HCT116 (cell line): Measurements from ENCODE around the gene HDAC2. TPM values are rescaled to one million over a fixed set of nuclear protein-coding genes. Genes with fewer than 3 reads are reported as not detected.

Experiments
- ATAC-seq: fragments of 200-7000 bp; cut with Tn5 transposase; 2 replicates; pipeline ENCODE4 v1.9.1; 2020; ENCODE audit warnings: mild to moderate bottlenecking, moderate library complexity
- BruUV-seq: library from RNA; stranded (reverse); fragments of 400-500 nt; replicated peaks from 2 replicates; lab custom pipeline; 2021; lab: Mats Ljungman, UMichigan
- CTCF ChIA-PET: fragments of 300-600 bp; sonication (Branson Sonifier 250); formaldehyde crosslinking; loops from one replicate; lab custom pipeline; 2021; ENCODE audit warnings: antibody characterized with exemption; lab: Charles Lee
- POLR2A ChIA-PET: fragments of 300-600, 350-600 bp; sonication (Branson Sonifier 250); formaldehyde crosslinking; loops from one replicate; lab custom pipeline; 2021; ENCODE audit warnings: antibody characterized with exemption; lab: Charles Lee
- RAD21 ChIA-PET, 2 experiments: fragments of 300-600 bp; sonication (Branson Sonifier 250); formaldehyde crosslinking; loops; one replicate each; lab custom pipeline; 2023; ENCODE audit warnings: low total read pairs in 2 of 2; ENCODE audit not compliant: uncharacterized antibody in 2 of 2, unreplicated experiment in 2 of 2, low non-redundant PET in 1 of 2; lab: Charles Lee
- DNase-seq: peaks from one replicate; pipeline ENCODE4 v3.0.0-alpha.2; 2010; ENCODE audit warnings: low read depth, low spot score
- H2AFZ ChIP-seq: fragments of 200-600 bp; shearing (Covaris generic), sonication (generic); 2 replicates; pipeline ENCODE4 v1.6.1; 2017; ENCODE audit warnings: low read depth, mixed run types, mixed read lengths, antibody characterized with exemption, low read length; ENCODE audit not compliant: poor library complexity, severe bottlenecking
- H3K27ac ChIP-seq: 2 replicates; pipeline ENCODE4 v1.5.1; 2012; ENCODE audit warnings: low read depth, low read length
- H3K27me3 ChIP-seq: fragments of 200-600 bp; sonication (generic); 2 replicates; pipeline ENCODE4 v1.6.1; 2016; ENCODE audit warnings: mixed run types, low read length, mixed read lengths; ENCODE audit not compliant: insufficient read depth
- H3K36me3 ChIP-seq, 2 experiments: fragments of 200-500 bp in 1 of 2; fragments of 200-600 bp in 1 of 2; sonication (Bioruptor generic) in 1 of 2; sonication (generic) in 1 of 2; 2 replicates each; pipeline versions ENCODE4 v1.5.1 to v1.6.1; 2014 to 2016; ENCODE audit warnings: low read length in 2 of 2, inconsistent platforms in 1 of 2, mixed read lengths in 1 of 2, mixed run types in 1 of 2; ENCODE audit not compliant: insufficient read depth in 2 of 2, control insufficient read depth in 1 of 2
- H3K4me1 ChIP-seq, 2 experiments: fragments of 200-600 bp in 1 of 2; sonication (generic) in 1 of 2; 2 replicates each; pipeline versions ENCODE4 v1.5.1 to v1.6.1; 2012 to 2017; ENCODE audit warnings: low read length in 2 of 2, inconsistent platforms in 1 of 2, mild to moderate bottlenecking in 1 of 2, mixed read lengths in 1 of 2, mixed run types in 1 of 2, moderate library complexity in 1 of 2; ENCODE audit not compliant: insufficient read depth in 2 of 2, control insufficient read depth in 1 of 2
- H3K4me2 ChIP-seq: fragments of 200-600 bp; sonication (generic); 2 replicates; pipeline ENCODE4 v1.6.1; 2017; ENCODE audit warnings: mixed run types, low read length, mixed read lengths
- H3K4me3 ChIP-seq, 2 experiments: fragments of 200-600 bp in 1 of 2; sonication (generic) in 1 of 2; replicated peaks in 1 of 2; 2 replicates each; pipeline ENCODE4 v1.5.1; 2011 to 2016; ENCODE audit warnings: low read length in 2 of 2, control low read depth in 1 of 2, low read depth in 1 of 2, mild to moderate bottlenecking in 1 of 2, mixed read lengths in 1 of 2, mixed run types in 1 of 2
- H3K79me2 ChIP-seq: fragments of 200-600 bp; sonication (generic); 2 replicates; pipeline ENCODE4 v1.6.1; 2017; ENCODE audit warnings: mild to moderate bottlenecking, mixed run types, low read length, moderate library complexity, mixed read lengths; ENCODE audit not compliant: insufficient read depth
- H3K9ac ChIP-seq: fragments of 200-600 bp; sonication (generic); 2 replicates; pipeline ENCODE4 v1.6.1; 2016; ENCODE audit warnings: low read length, mixed read lengths
- H3K9me2 ChIP-seq: fragments of 200-600 bp; sonication (generic), shearing (Covaris generic); 2 replicates; pipeline ENCODE4 v1.6.1; 2017; ENCODE audit warnings: mixed run types, mild to moderate bottlenecking, moderate library complexity; ENCODE audit not compliant: insufficient read depth
- H3K9me3 ChIP-seq, 2 experiments: fragments of 200-500 bp in 1 of 2; fragments of 200-600 bp in 1 of 2; sonication (Bioruptor generic) in 1 of 2; sonication (generic) in 1 of 2; 2 replicates each; pipeline ENCODE4 v1.6.1; 2014 to 2017; ENCODE audit warnings: low read length in 2 of 2, mixed read lengths in 2 of 2, inconsistent platforms in 1 of 2, low read depth in 1 of 2, mild to moderate bottlenecking in 1 of 2, mixed run types in 1 of 2, moderate library complexity in 1 of 2; ENCODE audit not compliant: control insufficient read depth in 1 of 2, insufficient read depth in 1 of 2
- H4K20me1 ChIP-seq: fragments of 200-600 bp; sonication (generic), shearing (Covaris generic); 2 replicates; pipeline ENCODE4 v1.6.1; 2017; ENCODE audit warnings: mixed run types, mild to moderate bottlenecking, moderate library complexity; ENCODE audit not compliant: insufficient read depth
- CEBPB ChIP-seq: IDR thresholded peaks from 2 replicates; pipeline ENCODE4 v1.6.1; 2012; ENCODE audit warnings: low read depth
- EGR1 ChIP-seq: IDR thresholded peaks from 2 replicates; pipeline ENCODE4 v1.6.1; 2012; ENCODE audit warnings: low read depth
- SP1 ChIP-seq: IDR thresholded peaks from 2 replicates; pipeline ENCODE4 v1.6.1; 2012; ENCODE audit warnings: low read depth
- intact Hi-C: fragments of 100-400 bp; cut with micrococcal nuclease; formaldehyde crosslinking; loops from 2 replicates; pipeline ENCODE4 v1.10.0; 2022
- total RNA-seq: library from RNA; stranded (reverse); gene quantifications from one replicate; pipeline ENCODE4 v1.2.1, GENCODE V29; 2021; ENCODE audit not compliant: unreplicated experiment
- TF ChIP-seq, protein P1 (sequence below), 3 experiments: fragments of 200-600 bp in 1 of 3; sonication (generic) in 1 of 3; IDR thresholded peaks in 2 of 3; conservative IDR thresholded peaks in 1 of 3; 2 replicates each; pipeline ENCODE4 v1.5.1; 2012 to 2017; ENCODE audit warnings: low read depth in 2 of 3, low read length in 2 of 3, antibody characterized with exemption in 1 of 3, borderline replicate concordance in 1 of 3, control low read depth in 1 of 3, mild to moderate bottlenecking in 1 of 3, mixed read lengths in 1 of 3, mixed run types in 1 of 3, moderate library complexity in 1 of 3; ENCODE audit not compliant: insufficient read depth in 1 of 3
- TF ChIP-seq, protein P2 (sequence below): IDR thresholded peaks from 2 replicates; pipeline ENCODE4 v1.6.1; 2011; ENCODE audit warnings: mild to moderate bottlenecking, low read length, moderate library complexity; ENCODE audit not compliant: insufficient replicate concordance; ENCODE audit errors: extremely low read depth
- TF ChIP-seq, protein P3 (sequence below): IDR thresholded peaks from 2 replicates; pipeline ENCODE4 v1.6.1; 2012

The HDAC2 gene
- total RNA-seq, 1 experiment from 2014 or later = 153 TPM

- Histone ChIP-seq H3K4me1 (peaks cover 11 to 33% of the 10 kb centered on the region in 2 experiments), H3K4me2 (no peak overlapping the region), H3K4me3 (no peak overlapping the region), H3K9ac (no peak overlapping the region), H3K27ac (no peak overlapping the region), H4K20me1 (no peaks in the 10 kb centered on the region), H2AFZ (no peak overlapping the region), H3K9me2 (no peaks in the 10 kb centered on the region), H3K9me3 (no peaks in the 10 kb centered on the region), H3K27me3 (no peaks in the 10 kb centered on the region), H3K36me3 (no peaks in the 10 kb centered on the region), H3K79me2 (no peaks in the 10 kb centered on the region)
- intact Hi-C loops = no loop called here
- DNase-seq = no peak
- ChIA-PET POLR2A (interaction anchor here (1.1 kb wide), 1 partner anchor 14 kb away, joined by 4 read pairs; no protein-coding TSS in a partner anchor), RAD21 (no interaction called here), CTCF (interaction anchor here (1.0 kb wide), 1 partner anchor 14 kb away, joined by 3 read pairs; no protein-coding TSS in a partner anchor)
- no peak for ATAC-seq
- TF ChIP-seq, protein P1, sequence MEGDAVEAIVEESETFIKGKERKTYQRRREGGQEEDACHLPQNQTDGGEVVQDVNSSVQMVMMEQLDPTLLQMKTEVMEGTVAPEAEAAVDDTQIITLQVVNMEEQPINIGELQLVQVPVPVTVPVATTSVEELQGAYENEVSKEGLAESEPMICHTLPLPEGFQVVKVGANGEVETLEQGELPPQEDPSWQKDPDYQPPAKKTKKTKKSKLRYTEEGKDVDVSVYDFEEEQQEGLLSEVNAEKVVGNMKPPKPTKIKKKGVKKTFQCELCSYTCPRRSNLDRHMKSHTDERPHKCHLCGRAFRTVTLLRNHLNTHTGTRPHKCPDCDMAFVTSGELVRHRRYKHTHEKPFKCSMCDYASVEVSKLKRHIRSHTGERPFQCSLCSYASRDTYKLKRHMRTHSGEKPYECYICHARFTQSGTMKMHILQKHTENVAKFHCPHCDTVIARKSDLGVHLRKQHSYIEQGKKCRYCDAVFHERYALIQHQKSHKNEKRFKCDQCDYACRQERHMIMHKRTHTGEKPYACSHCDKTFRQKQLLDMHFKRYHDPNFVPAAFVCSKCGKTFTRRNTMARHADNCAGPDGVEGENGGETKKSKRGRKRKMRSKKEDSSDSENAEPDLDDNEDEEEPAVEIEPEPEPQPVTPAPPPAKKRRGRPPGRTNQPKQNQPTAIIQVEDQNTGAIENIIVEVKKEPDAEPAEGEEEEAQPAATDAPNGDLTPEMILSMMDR (IDR thresholded peaks at IDR 0.05 in 2 of 3, conservative IDR thresholded peaks at IDR 0.05 in 1 of 3; ENCODE audit: borderline replicate concordance in 1 of 3, insufficient read depth in 1 of 3, low read depth in 2 of 3, low read length in 2 of 3) = no peak
- TF ChIP-seq SP1 (no peak), CEBPB (no peak), EGR1 (no peak)
- TF ChIP-seq, protein P2, sequence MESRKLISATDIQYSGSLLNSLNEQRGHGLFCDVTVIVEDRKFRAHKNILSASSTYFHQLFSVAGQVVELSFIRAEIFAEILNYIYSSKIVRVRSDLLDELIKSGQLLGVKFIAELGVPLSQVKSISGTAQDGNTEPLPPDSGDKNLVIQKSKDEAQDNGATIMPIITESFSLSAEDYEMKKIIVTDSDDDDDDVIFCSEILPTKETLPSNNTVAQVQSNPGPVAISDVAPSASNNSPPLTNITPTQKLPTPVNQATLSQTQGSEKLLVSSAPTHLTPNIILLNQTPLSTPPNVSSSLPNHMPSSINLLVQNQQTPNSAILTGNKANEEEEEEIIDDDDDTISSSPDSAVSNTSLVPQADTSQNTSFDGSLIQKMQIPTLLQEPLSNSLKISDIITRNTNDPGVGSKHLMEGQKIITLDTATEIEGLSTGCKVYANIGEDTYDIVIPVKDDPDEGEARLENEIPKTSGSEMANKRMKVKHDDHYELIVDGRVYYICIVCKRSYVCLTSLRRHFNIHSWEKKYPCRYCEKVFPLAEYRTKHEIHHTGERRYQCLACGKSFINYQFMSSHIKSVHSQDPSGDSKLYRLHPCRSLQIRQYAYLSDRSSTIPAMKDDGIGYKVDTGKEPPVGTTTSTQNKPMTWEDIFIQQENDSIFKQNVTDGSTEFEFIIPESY = no peak
- TF ChIP-seq, protein P3, sequence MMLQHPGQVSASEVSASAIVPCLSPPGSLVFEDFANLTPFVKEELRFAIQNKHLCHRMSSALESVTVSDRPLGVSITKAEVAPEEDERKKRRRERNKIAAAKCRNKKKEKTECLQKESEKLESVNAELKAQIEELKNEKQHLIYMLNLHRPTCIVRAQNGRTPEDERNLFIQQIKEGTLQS = no peak
- BruUV-seq = no TSS peak
These were observed 38.2 kb upstream of the HDAC2 start for GRCh38 chr6:114009192-114009591.
